GM18951 (cell line): ENCODE measurements around the gene MFAP2.

Source experiments
- POLR2A ChIP-seq: IDR thresholded peaks from 4 replicates; pipeline ENCODE4 v1.6.1; 2011; ENCODE audit warnings: mild to moderate bottlenecking; ENCODE audit not compliant: insufficient read length, insufficient read depth; ENCODE audit errors: extremely low read depth
- in situ Hi-C: fragments of 300-500 bp; cut with MboI; formaldehyde crosslinking; loops from one replicate; pipeline ENCODE4 v1.12.0; 2022; ENCODE audit warnings: low sequenced_read_pairs, mixed read lengths, inconsistent platforms; ENCODE audit not compliant: unreplicated experiment

Gene MFAP2

GRCh38 chr1:17001760-17002523 lies 21.5 kb upstream of the MFAP2 start:
- in situ Hi-C loops: no loop called here
- TF ChIP-seq POLR2A: no peak

- in situ Hi-C loops: no loop called here
- TF ChIP-seq POLR2A: no peak
These were observed 19.4 kb upstream of the MFAP2 start for GRCh38 chr1:16999863-17000262.

GRCh38 chr1:16998589-16998988 lies 18.2 kb upstream of the MFAP2 start:
- no peak for TF ChIP-seq POLR2A
- in situ Hi-C loops: no loop called here

GRCh38 chr1:16996845-16997244 lies 16.4 kb upstream of the MFAP2 start:
- TF ChIP-seq POLR2A: no peak
- in situ Hi-C loops: no loop called here

GRCh38 chr1:16993521-16994038 lies 13.2 kb upstream of the MFAP2 start:
- TF ChIP-seq POLR2A: no peak
- in situ Hi-C loops: no loop called here

GRCh38 chr1:16992675-16993074 lies 12.3 kb upstream of the MFAP2 start:
- in situ Hi-C loops: no loop called here
- TF ChIP-seq POLR2A: no peak

- no peak for TF ChIP-seq POLR2A
- in situ Hi-C loops: no loop called here
These were observed 11.7 kb upstream of the MFAP2 start for GRCh38 chr1:16992102-16992501.

- in situ Hi-C loops: no loop called here
- no peak for TF ChIP-seq POLR2A
These were observed 11.2 kb upstream of the MFAP2 start for GRCh38 chr1:16991571-16991970.

- TF ChIP-seq POLR2A: no peak
- in situ Hi-C loops: no loop called here
These were observed 9.4 kb upstream of the MFAP2 start for GRCh38 chr1:16989676-16990391.

- TF ChIP-seq POLR2A: no peak
These were observed 7.8 kb upstream of the MFAP2 start for GRCh38 chr1:16988210-16988609.

GRCh38 chr1:16986962-16987361 lies 6.5 kb upstream of the MFAP2 start:
- in situ Hi-C loops: no loop called here
- no peak for TF ChIP-seq POLR2A

More at GRCh38 chr1:16988210-16988609, 7.8 kb upstream of the MFAP2 start:
- in situ Hi-C loops: no loop called here

- no peak for TF ChIP-seq POLR2A
- in situ Hi-C loops: no loop called here
These were observed 6.1 kb upstream of the MFAP2 start for GRCh38 chr1:16986560-16986959.

GRCh38 chr1:16986113-16986512 lies 5.7 kb upstream of the MFAP2 start:
- in situ Hi-C loops: no loop called here
- no peak for TF ChIP-seq POLR2A

GRCh38 chr1:16984717-16985116 lies 4.3 kb upstream of the MFAP2 start:
- no peak for TF ChIP-seq POLR2A
- in situ Hi-C loops: no loop called here
